MG63 (cell line): ENCODE measurements around the gene WWOX. TPM values are rescaled to one million over a fixed set of nuclear protein-coding genes. Genes with fewer than 3 reads are reported as not detected.

Experiments used
- DNase-seq: peaks from one replicate; pipeline ENCODE4 v3.0.0-alpha.2; 2020
- H3K27me3 ChIP-seq: fragments of 250-450 bp; sonication (Bioruptor Pico); 2 replicates; pipeline ENCODE4 v1.5.1; 2020; ENCODE audit warnings: mild to moderate bottlenecking, moderate library complexity
- H3K36me3 ChIP-seq: fragments of 250-450 bp; sonication (Bioruptor Pico); 2 replicates; pipeline ENCODE4 v1.5.1; 2020; ENCODE audit warnings: mild to moderate bottlenecking, moderate library complexity
- H3K4me3 ChIP-seq: fragments of 250-450 bp; sonication (Bioruptor Pico); 2 replicates; pipeline ENCODE4 v1.5.1; 2020; ENCODE audit warnings: mild to moderate bottlenecking, moderate library complexity
- H3K9me3 ChIP-seq: fragments of 250-450 bp; sonication (Bioruptor Pico); 2 replicates; pipeline ENCODE4 v1.5.1; 2020; ENCODE audit warnings: mild to moderate bottlenecking, moderate library complexity
- total RNA-seq: library from RNA; depleted of rRNA; stranded (reverse); fragments of >200 nt; shearing (Covaris generic); gene quantifications from 2 replicates; pipeline ENCODE4 v1.2.3, GENCODE V29; 2014; ENCODE audit warnings: low replicate concordance

Gene WWOX
- total RNA-seq, 1 experiment from 2014 or later = 11.4 TPM

DNA sequence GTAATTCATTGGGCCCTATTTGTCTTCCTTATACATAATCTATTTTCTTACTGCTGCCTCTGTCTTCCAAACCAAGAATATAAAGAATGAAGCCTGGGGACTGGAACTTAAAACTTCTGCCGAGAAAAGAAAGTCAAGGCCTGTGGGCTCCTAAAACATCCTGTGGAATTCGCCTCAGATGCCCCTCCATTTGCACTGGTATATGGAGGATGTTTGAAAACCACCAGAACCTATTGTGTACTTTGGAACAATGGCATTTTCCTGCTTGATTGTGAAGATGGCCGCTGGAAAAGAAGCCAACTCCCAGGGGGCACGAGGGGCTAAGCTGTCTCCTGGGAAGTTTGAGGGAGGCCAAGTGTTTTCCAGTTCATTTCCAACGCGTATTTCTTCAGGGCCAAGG lies 122.4 kb downstream of the WWOX start:
- no peak for DNase-seq
- Histone ChIP-seq H3K4me3 (no peak overlapping the region), H3K27me3 (no peaks in the 10 kb centered on the region), H3K36me3 (no peaks in the 10 kb centered on the region), H3K9me3 (no peaks in the 10 kb centered on the region)

DNA sequence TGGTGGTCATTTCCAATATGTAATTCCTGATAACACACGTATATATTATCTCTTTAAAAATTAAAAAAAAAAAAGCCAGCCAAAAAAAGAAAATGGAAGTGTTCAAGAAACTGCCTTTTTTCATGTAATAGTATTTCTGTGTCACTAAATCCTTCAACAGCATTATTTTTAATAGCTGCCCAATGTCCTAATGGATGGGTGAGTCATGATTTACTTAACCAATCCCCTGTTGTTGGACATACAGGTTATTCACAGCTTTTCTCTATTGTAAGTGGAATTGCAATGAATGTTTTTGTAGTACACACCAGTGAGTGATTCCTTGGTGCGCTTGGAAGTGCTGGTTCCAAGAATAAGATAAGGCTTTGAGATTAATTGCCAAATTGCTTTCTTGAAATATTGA lies 124.9 kb downstream of the WWOX start:
- Histone ChIP-seq H3K9me3 (no peaks in the 10 kb centered on the region), H3K36me3 (no peaks in the 10 kb centered on the region), H3K4me3 (no peak overlapping the region), H3K27me3 (no peaks in the 10 kb centered on the region)
- no peak for DNase-seq

DNA sequence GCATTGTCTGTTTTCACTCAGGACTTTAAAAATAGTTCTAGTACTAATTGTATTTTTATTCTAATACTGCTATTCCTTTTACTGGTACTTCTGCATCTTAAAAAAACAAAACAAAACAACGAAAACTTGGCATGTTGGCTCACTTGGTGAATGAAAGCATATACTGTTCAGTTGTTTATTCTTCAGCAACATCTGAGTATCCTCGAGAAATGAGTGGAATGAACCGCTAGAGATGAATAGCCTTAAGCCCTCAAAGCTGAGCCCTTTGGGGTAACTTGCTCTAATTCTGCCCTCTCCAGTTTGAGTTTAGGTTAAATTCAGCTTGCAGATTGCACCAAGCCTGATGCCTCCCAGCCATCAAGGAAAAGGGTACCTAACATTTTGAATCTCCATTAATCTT lies 126.5 kb downstream of the WWOX start:
- Histone ChIP-seq H3K36me3 (no peaks in the 10 kb centered on the region), H3K4me3 (no peak overlapping the region), H3K9me3 (no peaks in the 10 kb centered on the region), H3K27me3 (no peaks in the 10 kb centered on the region)
- DNase-seq = no peak

DNA sequence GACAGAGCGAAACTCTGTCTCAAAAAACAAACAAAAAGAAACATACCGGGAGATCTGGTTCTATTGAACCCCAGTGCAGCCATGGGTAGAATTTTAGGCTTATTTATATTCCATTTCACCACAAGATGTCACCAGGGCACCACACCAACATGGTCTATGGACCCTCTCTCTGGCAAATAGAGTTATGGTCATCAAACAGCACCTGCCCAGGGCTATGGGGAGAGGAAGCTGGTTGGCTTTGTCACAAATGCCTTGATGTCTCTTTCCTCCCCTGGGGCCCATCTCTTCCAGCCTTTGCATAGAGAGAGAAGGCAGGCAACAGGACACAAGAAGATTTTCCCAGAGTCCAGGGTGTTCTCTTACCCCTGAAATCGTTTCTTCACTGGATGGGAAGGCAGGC lies 128.4 kb downstream of the WWOX start:
- Histone ChIP-seq H3K4me3 (no peak overlapping the region), H3K36me3 (no peaks in the 10 kb centered on the region), H3K27me3 (no peaks in the 10 kb centered on the region), H3K9me3 (no peaks in the 10 kb centered on the region)
- no peak for DNase-seq

DNA sequence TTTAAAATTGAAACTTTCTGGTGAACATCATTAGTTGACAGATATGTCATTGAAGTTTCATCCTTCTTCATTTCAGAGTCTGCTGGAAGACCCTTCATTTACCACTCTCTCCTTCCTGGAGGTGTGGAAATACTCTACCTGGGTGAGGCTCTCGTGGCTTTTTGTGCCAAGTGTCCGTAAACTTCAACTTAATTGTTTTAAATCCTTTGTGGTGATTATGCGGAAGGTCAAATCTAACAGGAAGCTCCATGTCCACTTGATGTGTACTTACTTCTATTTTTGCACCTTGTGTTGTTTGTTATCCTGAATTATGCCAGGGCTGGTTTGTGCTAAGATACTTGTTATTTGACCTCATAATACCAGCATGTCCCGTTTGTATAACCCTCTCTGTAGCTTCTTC lies 129.2 kb downstream of the WWOX start:
- Histone ChIP-seq H3K36me3 (no peaks in the 10 kb centered on the region), H3K27me3 (no peaks in the 10 kb centered on the region), H3K4me3 (no peak overlapping the region), H3K9me3 (no peaks in the 10 kb centered on the region)
- DNase-seq = no peak

DNA sequence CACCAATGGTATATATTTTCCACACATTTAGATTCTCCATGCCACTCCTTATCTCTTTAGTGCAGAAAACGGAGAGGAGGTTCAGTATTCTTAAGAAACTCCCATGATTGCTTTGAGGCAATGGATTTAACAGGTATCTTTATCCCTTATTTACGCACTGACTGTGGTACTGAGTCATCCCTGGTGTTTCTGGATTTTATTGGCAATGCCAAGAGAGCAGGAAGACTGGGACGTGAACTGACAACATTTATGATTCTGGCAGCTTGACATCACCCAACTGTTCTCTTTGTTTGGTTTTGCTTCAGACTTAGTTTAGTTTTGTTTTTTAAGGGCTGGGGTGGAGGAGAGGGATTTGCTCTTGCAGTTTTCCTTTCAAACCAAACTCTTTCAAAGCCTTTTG lies 131.4 kb downstream of the WWOX start:
- Histone ChIP-seq H3K9me3 (no peaks in the 10 kb centered on the region), H3K36me3 (no peaks in the 10 kb centered on the region), H3K27me3 (no peaks in the 10 kb centered on the region), H3K4me3 (no peak overlapping the region)
- DNase-seq = peak; percentile 28

DNA sequence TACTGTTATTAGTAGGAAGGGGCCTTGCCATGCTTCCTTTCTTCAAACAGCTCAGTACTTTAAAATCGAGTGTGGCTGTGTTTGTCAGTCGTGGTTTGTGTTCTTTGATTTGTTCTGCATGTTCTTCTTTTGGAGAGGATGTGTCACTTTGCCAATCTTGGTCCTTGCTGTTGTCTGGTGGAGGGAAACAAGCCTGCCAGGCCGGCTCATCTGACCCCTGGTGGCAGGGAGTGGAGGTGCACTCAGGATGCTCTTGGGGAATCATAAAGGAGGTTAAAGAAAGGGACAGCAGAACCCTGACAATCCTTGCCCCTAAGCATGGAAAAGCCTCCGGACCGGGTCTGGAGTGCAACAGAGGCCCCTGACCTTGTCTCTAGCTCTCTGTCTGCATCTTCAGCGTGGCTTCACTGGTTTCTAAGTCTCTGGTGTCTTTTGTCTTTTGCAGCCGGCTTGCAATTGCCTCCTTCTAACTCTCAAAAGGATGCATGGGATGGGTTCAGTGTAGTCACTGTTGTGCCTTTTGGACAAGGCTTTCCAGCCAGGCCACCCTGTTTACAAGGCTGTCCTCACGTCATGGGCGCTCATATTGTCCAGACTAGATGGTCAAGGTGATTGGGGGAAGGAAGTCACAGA lies 135.8 kb downstream of the WWOX start:
- no peaks in the 10 kb centered on the region for H3K27me3 ChIP-seq
- no peaks in the 10 kb centered on the region for H3K36me3 ChIP-seq
- DNase-seq = peak; percentile 45
- no peaks in the 10 kb centered on the region for H3K9me3 ChIP-seq
- no peak overlapping the region for H3K4me3 ChIP-seq

DNA sequence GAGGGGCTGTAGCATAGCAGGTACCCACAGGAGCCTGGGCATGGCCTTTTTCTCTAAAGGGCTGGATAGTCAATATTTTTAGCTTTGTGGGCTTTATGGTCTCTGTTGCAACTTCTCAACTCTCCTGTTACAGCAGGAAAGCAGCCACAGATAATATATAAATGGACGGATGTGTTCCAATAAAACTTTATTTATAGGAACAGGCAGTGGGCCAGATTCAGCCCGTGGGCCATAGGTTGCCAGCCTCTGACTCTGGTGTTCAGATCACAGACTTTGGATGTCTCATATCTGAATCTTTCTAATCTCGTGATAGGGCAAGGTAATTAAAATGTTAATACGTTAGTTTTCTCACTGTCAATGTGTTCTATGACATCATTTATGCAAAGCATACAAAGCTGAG lies 136.4 kb downstream of the WWOX start:
- H3K4me3 ChIP-seq = no peak overlapping the region
- H3K27me3 ChIP-seq = no peaks in the 10 kb centered on the region

DNA sequence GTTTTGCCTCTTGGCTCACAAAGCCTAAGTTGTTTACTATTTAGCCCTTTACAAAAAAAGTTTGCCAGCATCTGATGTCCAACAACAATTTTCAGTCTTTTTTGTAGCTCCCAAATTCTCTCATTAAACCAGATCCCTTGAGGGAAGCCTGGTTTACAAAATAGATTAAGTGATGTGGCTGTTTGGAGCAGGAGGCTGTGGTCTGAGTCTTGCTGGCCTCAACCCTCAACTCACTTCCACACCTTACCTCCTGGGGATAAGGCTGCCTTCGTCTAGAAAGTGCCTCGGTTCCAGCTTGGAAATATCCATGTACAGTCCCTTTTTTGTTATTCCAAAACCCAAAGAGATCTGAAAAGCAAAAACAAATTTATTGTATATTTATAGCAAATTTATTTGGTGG lies 138.4 kb downstream of the WWOX start:
- H3K36me3 ChIP-seq = no peaks in the 10 kb centered on the region
- DNase-seq = no peak
- H3K27me3 ChIP-seq = no peaks in the 10 kb centered on the region
- H3K9me3 ChIP-seq = no peaks in the 10 kb centered on the region
- H3K4me3 ChIP-seq = no peak overlapping the region

More for the DNA sequence above, 136.4 kb downstream of the WWOX start:
- no peak for DNase-seq
- no peaks in the 10 kb centered on the region for H3K36me3 ChIP-seq
- no peaks in the 10 kb centered on the region for H3K9me3 ChIP-seq

DNA sequence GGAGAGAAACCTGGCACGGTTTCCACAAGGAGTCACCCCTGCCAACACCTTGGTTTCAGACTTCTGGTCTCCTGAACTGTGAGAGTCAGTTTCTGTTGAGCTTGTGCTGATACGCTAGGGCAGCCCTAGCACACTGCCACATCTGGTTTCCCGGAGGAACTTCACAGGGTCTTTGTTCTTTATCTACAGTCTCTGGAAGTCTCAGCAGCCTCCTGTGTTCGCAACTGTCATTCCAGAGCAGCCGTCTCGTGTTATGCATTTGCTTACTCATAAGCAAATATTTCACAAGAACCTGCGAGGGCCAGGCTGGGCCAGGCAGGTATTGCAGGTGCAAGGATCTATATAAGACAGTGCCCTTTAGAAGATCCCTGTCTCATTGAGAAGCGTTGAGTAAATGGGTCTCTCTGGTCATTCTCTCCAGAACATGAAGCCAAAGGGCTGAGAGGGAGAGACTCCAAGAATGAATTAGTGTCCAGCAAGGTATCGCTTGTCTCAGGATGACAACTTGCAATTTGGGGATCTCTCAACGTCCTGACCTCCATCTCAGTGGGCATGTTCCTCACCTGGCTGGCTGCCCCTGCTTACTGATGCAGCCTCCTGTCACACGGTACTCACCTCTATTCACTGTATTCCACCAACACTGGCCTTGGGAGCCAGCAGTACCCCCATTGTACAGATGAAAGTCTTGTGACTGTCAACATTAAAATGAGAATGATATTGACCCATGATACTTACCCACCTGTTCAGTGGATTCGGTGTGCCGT lies 141.2 kb downstream of the WWOX start:
- no peaks in the 10 kb centered on the region for H3K9me3 ChIP-seq
- H3K27me3 ChIP-seq = no peaks in the 10 kb centered on the region
- H3K36me3 ChIP-seq = no peaks in the 10 kb centered on the region
- H3K4me3 ChIP-seq = no peak overlapping the region
- no peak for DNase-seq

DNA sequence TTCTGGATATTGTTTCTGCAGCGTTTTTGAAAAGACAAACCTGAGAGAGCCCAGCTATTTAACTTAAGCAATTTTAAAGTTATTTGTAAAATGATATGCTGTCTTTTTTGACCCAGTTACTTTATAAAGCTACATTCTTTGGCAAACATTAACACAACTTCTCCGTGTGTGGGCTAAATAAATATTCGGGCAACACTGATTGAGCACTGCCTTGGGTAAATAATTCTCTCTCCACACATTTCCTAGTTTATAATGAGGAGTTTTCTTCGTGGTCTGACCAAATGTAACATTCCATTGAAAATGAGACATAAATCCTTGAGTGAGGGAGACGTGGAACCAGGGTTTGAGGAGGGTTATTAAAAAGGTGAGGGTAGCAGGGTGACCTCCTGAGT lies 142.8 kb downstream of the WWOX start:
- H3K9me3 ChIP-seq = no peaks in the 10 kb centered on the region

DNA sequence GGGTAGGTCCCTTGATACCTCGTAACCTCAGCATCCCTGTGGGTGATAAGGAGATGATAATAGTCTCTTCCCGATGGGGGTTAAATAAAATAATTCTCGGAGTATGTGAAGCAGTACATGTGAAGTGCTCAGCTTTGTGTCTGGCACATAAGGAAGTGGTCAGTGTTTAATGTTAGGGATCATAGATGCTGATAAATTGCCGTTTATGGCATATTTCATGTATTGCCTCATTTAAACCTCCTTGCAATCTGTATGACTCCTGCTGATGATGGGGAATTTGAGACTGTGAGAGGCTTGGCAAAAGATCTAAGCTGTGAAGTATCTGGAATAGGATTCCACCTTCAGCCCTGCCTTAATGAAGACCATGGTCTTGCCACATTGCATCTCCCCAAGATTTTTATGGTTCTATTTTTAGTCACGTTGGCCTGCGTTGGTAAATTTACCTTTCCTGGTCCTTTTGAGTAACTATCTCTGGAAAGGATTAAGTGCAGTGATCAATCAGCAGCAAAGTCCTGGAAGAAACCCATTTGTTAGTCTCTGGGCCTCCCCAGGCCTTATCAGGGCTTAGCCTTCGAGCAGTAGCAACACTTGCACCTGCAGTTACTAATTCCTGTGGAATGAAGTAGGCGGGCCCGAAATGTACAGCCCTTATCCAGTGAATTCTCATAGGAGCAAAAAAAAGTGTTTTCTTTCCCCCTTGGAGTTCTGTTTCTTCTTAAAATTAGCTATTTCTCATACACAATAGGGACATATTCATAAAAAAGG lies 144.9 kb downstream of the WWOX start:
- no peaks in the 10 kb centered on the region for H3K36me3 ChIP-seq
- H3K9me3 ChIP-seq = no peaks in the 10 kb centered on the region
- no peaks in the 10 kb centered on the region for H3K27me3 ChIP-seq
- H3K4me3 ChIP-seq = no peak overlapping the region
- DNase-seq = no peak

More for the DNA sequence above, 142.8 kb downstream of the WWOX start:
- Histone ChIP-seq H3K27me3 (no peaks in the 10 kb centered on the region), H3K36me3 (no peaks in the 10 kb centered on the region), H3K4me3 (no peak overlapping the region)
- DNase-seq = no peak

DNA sequence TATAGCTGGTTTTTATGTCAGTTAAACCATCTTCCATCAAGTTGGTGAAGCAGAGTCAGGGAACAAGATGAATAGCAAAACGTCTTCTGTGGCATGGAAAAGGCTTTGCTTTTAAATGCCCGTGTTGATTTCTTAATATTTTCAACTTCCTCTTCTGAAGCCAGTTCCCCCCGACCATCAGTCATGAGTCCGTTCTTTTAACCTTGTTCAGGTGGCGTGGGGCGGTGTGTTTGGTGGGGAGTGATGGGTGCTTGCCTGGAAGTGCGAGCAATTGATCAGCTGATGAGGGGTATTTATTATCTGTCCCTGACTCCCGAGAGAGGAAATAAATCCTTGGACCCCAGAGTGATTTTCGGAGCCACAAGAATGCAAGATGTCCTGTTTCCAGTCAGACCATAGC lies 147.1 kb downstream of the WWOX start:
- Histone ChIP-seq H3K27me3 (no peaks in the 10 kb centered on the region), H3K36me3 (no peaks in the 10 kb centered on the region), H3K9me3 (no peaks in the 10 kb centered on the region), H3K4me3 (no peak overlapping the region)
- DNase-seq = no peak

DNA sequence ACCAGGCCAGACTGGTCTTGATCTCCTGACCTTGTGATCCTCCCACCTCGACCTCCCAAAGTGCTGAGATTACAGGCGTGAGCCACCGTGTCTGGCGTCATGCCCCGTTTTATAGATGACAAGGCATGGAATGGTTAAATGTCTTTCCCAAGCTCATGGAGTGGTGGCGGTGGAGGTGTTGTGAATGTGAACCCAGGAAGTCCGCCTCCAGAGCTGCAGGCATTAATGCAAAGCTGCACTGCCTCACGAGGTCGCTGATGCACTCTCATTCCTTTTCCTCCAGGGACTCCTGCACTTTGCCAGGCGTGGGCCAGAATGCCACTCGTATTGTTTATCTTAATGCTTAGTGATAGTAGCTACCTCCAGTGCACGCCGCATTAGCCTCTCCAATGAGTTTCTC lies 149.6 kb downstream of the WWOX start:
- DNase-seq = no peak
- Histone ChIP-seq H3K9me3 (no peaks in the 10 kb centered on the region), H3K36me3 (no peaks in the 10 kb centered on the region), H3K27me3 (no peaks in the 10 kb centered on the region), H3K4me3 (no peak overlapping the region)

DNA sequence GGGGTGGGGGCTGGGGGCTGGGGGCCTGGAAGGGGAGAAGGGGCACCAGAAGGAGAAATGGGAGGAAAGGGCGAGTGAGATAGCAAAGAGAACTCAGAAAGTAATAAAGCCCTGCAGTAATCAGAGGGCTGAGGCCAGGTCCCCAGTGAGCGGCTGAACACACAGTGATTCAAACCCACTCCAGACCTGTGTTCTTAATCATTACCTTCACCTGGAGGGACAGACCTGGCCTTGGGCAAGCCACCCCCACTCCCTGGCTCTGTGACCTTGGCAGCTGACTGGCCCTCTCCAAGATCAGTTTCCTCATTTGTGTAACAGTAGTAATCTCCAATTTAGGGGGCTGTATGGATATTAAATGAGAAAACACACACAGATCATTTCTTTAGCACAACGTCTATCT lies 150.4 kb downstream of the WWOX start:
- Histone ChIP-seq H3K27me3 (no peaks in the 10 kb centered on the region), H3K4me3 (no peak overlapping the region), H3K36me3 (no peaks in the 10 kb centered on the region), H3K9me3 (no peaks in the 10 kb centered on the region)
- no peak for DNase-seq

DNA sequence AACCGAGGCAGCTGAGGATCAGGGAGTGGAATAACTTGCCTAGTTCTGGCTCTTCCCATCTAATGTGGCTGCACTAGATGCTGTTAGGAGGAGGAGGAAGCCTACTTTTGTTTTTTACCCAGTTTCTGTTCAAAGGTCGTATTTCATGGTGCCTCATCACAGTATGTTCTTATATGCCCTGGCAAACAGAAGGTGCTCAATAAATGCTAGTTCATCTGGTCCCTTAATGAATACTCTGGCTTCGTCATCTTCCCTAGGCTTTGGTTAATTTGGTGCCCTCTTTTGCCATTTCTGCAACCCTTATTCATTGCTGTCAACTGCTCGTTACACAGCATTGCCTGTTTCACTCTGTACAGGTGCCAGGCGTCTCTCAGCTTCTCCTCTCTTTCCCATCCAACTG lies 151.7 kb downstream of the WWOX start:
- DNase-seq = no peak
- no peak overlapping the region for H3K4me3 ChIP-seq
- H3K36me3 ChIP-seq = no peaks in the 10 kb centered on the region
- no peaks in the 10 kb centered on the region for H3K9me3 ChIP-seq
- H3K27me3 ChIP-seq = no peaks in the 10 kb centered on the region

DNA sequence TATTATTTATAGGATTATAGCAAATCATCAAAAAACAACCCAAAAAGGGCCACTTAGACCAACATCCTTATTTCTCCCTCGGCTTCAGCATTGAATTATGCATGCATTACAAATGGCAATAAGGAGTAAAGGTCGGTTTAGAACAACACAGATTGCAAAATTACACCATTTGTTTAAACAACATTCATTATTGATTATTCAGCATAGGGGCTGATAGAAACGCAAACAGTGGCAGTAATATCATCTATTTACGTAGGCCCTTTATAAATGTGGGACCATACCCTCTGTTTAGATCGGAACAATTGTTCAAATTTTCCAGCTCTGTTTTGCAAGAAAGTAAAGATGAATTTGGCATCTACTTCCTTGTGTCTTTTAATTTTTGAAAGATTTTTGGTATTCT lies 153.3 kb downstream of the WWOX start:
- Histone ChIP-seq H3K36me3 (no peaks in the 10 kb centered on the region), H3K27me3 (no peaks in the 10 kb centered on the region), H3K4me3 (no peak overlapping the region), H3K9me3 (no peaks in the 10 kb centered on the region)
- no peak for DNase-seq

DNA sequence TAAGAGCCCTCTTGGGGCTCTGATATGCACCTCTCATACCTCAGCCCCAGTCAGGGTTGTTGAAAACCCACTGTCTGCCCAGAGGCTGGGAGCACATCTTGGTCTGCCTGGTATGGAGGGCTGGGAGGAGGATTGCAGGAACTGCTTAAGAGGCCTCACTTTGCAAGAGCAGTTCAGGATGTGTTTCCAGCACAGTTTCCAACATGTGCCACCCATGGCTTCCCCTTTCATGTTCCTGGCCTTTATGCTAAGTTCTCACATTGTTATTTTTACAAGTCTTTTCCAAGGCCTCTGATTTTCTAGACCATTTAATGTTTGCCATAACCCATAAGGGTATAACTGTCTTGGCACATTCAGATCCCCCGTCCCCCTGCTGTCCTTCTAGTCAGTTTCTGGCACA lies 155.4 kb downstream of the WWOX start:
- Histone ChIP-seq H3K4me3 (no peak overlapping the region), H3K36me3 (no peaks in the 10 kb centered on the region), H3K27me3 (no peaks in the 10 kb centered on the region), H3K9me3 (no peaks in the 10 kb centered on the region)
- DNase-seq = no peak
